Astrocyte (in vitro differentiated cells and primary cell): Measurements from ENCODE around the gene GRIK1. TPM values are rescaled to one million over a fixed set of nuclear protein-coding genes. Genes with fewer than 3 reads are reported as not detected.

Source experiments
- DNase-seq: peaks from one replicate; pipeline ENCODE4 v3.0.0-alpha.2; 2010; ENCODE audit warnings: low read depth
- FAIRE-seq: peaks from 2 replicates; lab custom pipeline; 2011; peaks lifted over from hg19 to GRCh38; lab: Jason Lieb, UNC
- H2AFZ ChIP-seq: 2 replicates; pipeline ENCODE4 v1.6.0; 2012; ENCODE audit warnings: low read depth, low read length, inconsistent platforms
- H3K27ac ChIP-seq: 2 replicates; pipeline ENCODE4 v1.5.1; 2011; ENCODE audit warnings: low read depth, low read length, inconsistent platforms
- H3K27me3 ChIP-seq: 2 replicates; pipeline ENCODE4 v1.6.0; 2011; ENCODE audit warnings: low read length, inconsistent platforms; ENCODE audit not compliant: insufficient read depth
- H3K36me3 ChIP-seq: 2 replicates; pipeline ENCODE4 v1.5.1; 2011; ENCODE audit warnings: low read length, inconsistent platforms; ENCODE audit not compliant: insufficient read depth
- H3K4me1 ChIP-seq: 2 replicates; pipeline ENCODE4 v1.5.1; 2011; ENCODE audit warnings: low read length, inconsistent platforms; ENCODE audit not compliant: insufficient read depth
- H3K4me2 ChIP-seq: 2 replicates; pipeline ENCODE4 v1.6.0; 2012; ENCODE audit warnings: low read length, inconsistent platforms
- H3K4me3 ChIP-seq: 2 replicates; pipeline ENCODE4 v1.5.1; 2011; ENCODE audit warnings: low read depth, mild to moderate bottlenecking, low read length, inconsistent platforms; ENCODE audit not compliant: insufficient read depth
- H3K79me2 ChIP-seq: 2 replicates; pipeline ENCODE4 v1.6.0; 2012; ENCODE audit warnings: mild to moderate bottlenecking, low read length, inconsistent platforms; ENCODE audit not compliant: insufficient read depth
- H3K9ac ChIP-seq: 2 replicates; pipeline ENCODE4 v1.6.0; 2012; ENCODE audit warnings: mild to moderate bottlenecking, low read length, inconsistent platforms
- H3K9me3 ChIP-seq: 2 replicates; pipeline ENCODE4 v1.5.1; 2012; ENCODE audit warnings: low read depth, mild to moderate bottlenecking, low read length, inconsistent platforms; ENCODE audit not compliant: insufficient read depth
- H4K20me1 ChIP-seq: 2 replicates; pipeline ENCODE4 v1.6.0; 2012; ENCODE audit warnings: low read length, inconsistent platforms; ENCODE audit not compliant: insufficient read depth
- H3K27ac Mint-ChIP-seq: one replicate; pipeline ENCODE4 v1.8.0; 2021; ENCODE audit warnings: mild to moderate bottlenecking, mixed read lengths; ENCODE audit not compliant: unreplicated experiment
- H3K27me3 Mint-ChIP-seq: one replicate; pipeline ENCODE4 v1.8.0; 2021; ENCODE audit warnings: low read depth, mixed read lengths; ENCODE audit not compliant: unreplicated experiment
- H3K36me3 Mint-ChIP-seq: one replicate; pipeline ENCODE4 v1.8.0; 2021; ENCODE audit warnings: low read depth, mixed read lengths; ENCODE audit not compliant: unreplicated experiment
- H3K4me1 Mint-ChIP-seq: one replicate; pipeline ENCODE4 v1.8.0; 2021; ENCODE audit warnings: low read depth, mixed read lengths; ENCODE audit not compliant: unreplicated experiment
- H3K4me3 Mint-ChIP-seq: one replicate; pipeline ENCODE4 v1.8.0; 2021; ENCODE audit warnings: mild to moderate bottlenecking, moderate library complexity, mixed read lengths; ENCODE audit not compliant: unreplicated experiment
- H3K9me3 Mint-ChIP-seq: one replicate; pipeline ENCODE4 v1.8.0; 2021; ENCODE audit warnings: mild to moderate bottlenecking, mixed read lengths; ENCODE audit not compliant: unreplicated experiment
- CTCF ChIP-seq: IDR thresholded peaks from 2 replicates; pipeline ENCODE4 v1.5.1; 2011; ENCODE audit warnings: low read depth, mild to moderate bottlenecking, inconsistent platforms, low read length, moderate library complexity; ENCODE audit not compliant: insufficient read depth
- EZH2 ChIP-seq: IDR thresholded peaks from 2 replicates; pipeline ENCODE4 v1.6.1; 2012; ENCODE audit warnings: mild to moderate bottlenecking, low read length, inconsistent platforms; ENCODE audit not compliant: insufficient read depth
- total RNA-seq: library from RNA; stranded (reverse); gene quantifications from 2 replicates; pipeline ENCODE4 v1.2.1, GENCODE V29; 2021

The GRIK1 gene
- total RNA-seq, 1 donor from 2014 or later = not detected

GRCh38 chr21:29805105-29805504 lies 134.7 kb downstream of the GRIK1 start:
- no peaks in the 10 kb centered on the region for H3K27me3 Mint-ChIP-seq
- H3K4me3 ChIP-seq = no peak overlapping the region
- no peaks in the 10 kb centered on the region for H3K4me1 Mint-ChIP-seq
- H2AFZ ChIP-seq = no peak overlapping the region
- H3K9ac ChIP-seq = no peak overlapping the region
- H3K27ac ChIP-seq = no peak overlapping the region
- DNase-seq = no peak
- no peaks in the 10 kb centered on the region for H3K9me3 ChIP-seq
- H3K36me3 ChIP-seq = no peaks in the 10 kb centered on the region
- H3K9me3 Mint-ChIP-seq = no peaks in the 10 kb centered on the region
- no peaks in the 10 kb centered on the region for H3K36me3 Mint-ChIP-seq
- no peaks in the 10 kb centered on the region for H3K27me3 ChIP-seq
- no peak for FAIRE-seq
- H3K4me1 ChIP-seq = no peaks in the 10 kb centered on the region
- H3K79me2 ChIP-seq = no peaks in the 10 kb centered on the region
- H4K20me1 ChIP-seq = no peaks in the 10 kb centered on the region
- H3K27ac Mint-ChIP-seq = no peak overlapping the region
- H3K4me2 ChIP-seq = no peak overlapping the region
- H3K4me3 Mint-ChIP-seq = no peak overlapping the region
- TF ChIP-seq EZH2 (no peak), CTCF (no peak)

- Mint-ChIP-seq H3K9me3 (no peaks in the 10 kb centered on the region), H3K27ac (no peak overlapping the region), H3K36me3 (no peaks in the 10 kb centered on the region), H3K27me3 (no peaks in the 10 kb centered on the region), H3K4me3 (no peak overlapping the region), H3K4me1 (no peaks in the 10 kb centered on the region)
- no peak for DNase-seq
- no peaks in the 10 kb centered on the region for H4K20me1 ChIP-seq
- no peaks in the 10 kb centered on the region for H3K27me3 ChIP-seq
- no peak for FAIRE-seq
- no peak overlapping the region for H3K9ac ChIP-seq
- no peak overlapping the region for H3K4me2 ChIP-seq
- no peaks in the 10 kb centered on the region for H3K36me3 ChIP-seq
- no peaks in the 10 kb centered on the region for H3K4me1 ChIP-seq
- no peaks in the 10 kb centered on the region for H3K9me3 ChIP-seq
- no peak overlapping the region for H2AFZ ChIP-seq
- TF ChIP-seq EZH2 (no peak), CTCF (no peak)
- H3K27ac ChIP-seq = no peak overlapping the region
- no peaks in the 10 kb centered on the region for H3K79me2 ChIP-seq
- no peak overlapping the region for H3K4me3 ChIP-seq
These were observed 136.6 kb downstream of the GRIK1 start for GRCh38 chr21:29803191-29803590.

- no peaks in the 10 kb centered on the region for H3K9me3 Mint-ChIP-seq
- H3K27ac Mint-ChIP-seq = no peak overlapping the region
- Histone ChIP-seq H3K4me2 (no peak overlapping the region), H3K9me3 (no peaks in the 10 kb centered on the region), H3K27ac (no peak overlapping the region), H3K9ac (no peak overlapping the region), H4K20me1 (no peaks in the 10 kb centered on the region), H3K79me2 (no peaks in the 10 kb centered on the region), H3K36me3 (no peaks in the 10 kb centered on the region), H3K4me3 (no peak overlapping the region), H3K27me3 (no peaks in the 10 kb centered on the region), H2AFZ (no peak overlapping the region), H3K4me1 (no peaks in the 10 kb centered on the region)
- no peaks in the 10 kb centered on the region for H3K4me1 Mint-ChIP-seq
- no peaks in the 10 kb centered on the region for H3K27me3 Mint-ChIP-seq
- no peak for TF ChIP-seq EZH2
- no peak for TF ChIP-seq CTCF
- no peak for DNase-seq
- H3K4me3 Mint-ChIP-seq = no peak overlapping the region
- H3K36me3 Mint-ChIP-seq = no peaks in the 10 kb centered on the region
- no peak for FAIRE-seq
These were observed 138.7 kb downstream of the GRIK1 start for GRCh38 chr21:29801122-29801521.
